Activated T-cell treated with anti-CD3 and anti-CD28 coated beads, Interleukin-2, amount 50 U/mL, for 24 hours (primary cell): ENCODE measurements around the gene GARS1.
A peak's percentile ranks its signal among the peaks of the same experiment; 100 is the strongest.
"Not testable (repeated sequence)": the region's sequence is repeated elsewhere in the genome, so short reads cannot be mapped to it uniquely, and the experiment has no call there.

Source experiments
- DNase-seq: peaks from one replicate; pipeline ENCODE4 v3.0.0-alpha.2; 2020
- H3K27ac Mint-ChIP-seq: 2 replicates; pipeline ENCODE4 v1.8.0; 2020; ENCODE audit warnings: mild to moderate bottlenecking, mixed read lengths
- H3K27me3 Mint-ChIP-seq: 2 replicates; pipeline ENCODE4 v1.8.0; 2020; ENCODE audit warnings: mixed read lengths
- H3K36me3 Mint-ChIP-seq: 2 replicates; pipeline ENCODE4 v1.8.0; 2020; ENCODE audit warnings: low read depth, mixed read lengths
- H3K4me1 Mint-ChIP-seq: 2 replicates; pipeline ENCODE4 v1.8.0; 2020; ENCODE audit warnings: low read depth, mixed read lengths
- H3K4me3 Mint-ChIP-seq: 2 replicates; pipeline ENCODE4 v1.8.0; 2020; ENCODE audit warnings: mild to moderate bottlenecking, moderate library complexity, mixed read lengths
- H3K9me3 Mint-ChIP-seq: 2 replicates; pipeline ENCODE4 v1.8.0; 2020; ENCODE audit warnings: mixed read lengths

Gene GARS1

GRCh38 chr7:30633223-30633622, 38.5 kb downstream of the GARS1 start:
- H3K36me3 Mint-ChIP-seq, result peaks cover 85% of the 10 kb centered on the region
- no peak for DNase-seq
- H3K9me3 Mint-ChIP-seq, result no peaks in the 10 kb centered on the region
- H3K27ac Mint-ChIP-seq, result peak overlapping the region; percentile 22
- H3K27me3 Mint-ChIP-seq, result no peaks in the 10 kb centered on the region
- no peak overlapping the region for H3K4me3 Mint-ChIP-seq
- H3K4me1 Mint-ChIP-seq, result peaks cover 3% of the 10 kb centered on the region

GRCh38 chr7:30634193-30634626, 39.5 kb downstream of the GARS1 start:
- H3K4me3 Mint-ChIP-seq, result no peak overlapping the region
- no peaks in the 10 kb centered on the region for H3K9me3 Mint-ChIP-seq
- no peaks in the 10 kb centered on the region for H3K27me3 Mint-ChIP-seq
- H3K36me3 Mint-ChIP-seq, result peaks cover 77% of the 10 kb centered on the region
- H3K27ac Mint-ChIP-seq, result no peak overlapping the region
- DNase-seq, result no peak
- H3K4me1 Mint-ChIP-seq, result no peaks in the 10 kb centered on the region

GRCh38 chr7:30634634-30635201, 40.0 kb downstream of the GARS1 start:
- H3K27me3 Mint-ChIP-seq, result no peaks in the 10 kb centered on the region
- no peak for DNase-seq
- no peaks in the 10 kb centered on the region for H3K4me1 Mint-ChIP-seq
- H3K4me3 Mint-ChIP-seq, result no peak overlapping the region
- H3K9me3 Mint-ChIP-seq, result no peaks in the 10 kb centered on the region
- H3K27ac Mint-ChIP-seq, result no peak overlapping the region
- H3K36me3 Mint-ChIP-seq, result peaks cover 75% of the 10 kb centered on the region

GRCh38 chr7:30635798-30636197, 41.1 kb downstream of the GARS1 start:
- no peaks in the 10 kb centered on the region for H3K9me3 Mint-ChIP-seq
- no peak for DNase-seq
- no peaks in the 10 kb centered on the region for H3K4me1 Mint-ChIP-seq
- H3K27ac Mint-ChIP-seq, result no peak overlapping the region
- H3K27me3 Mint-ChIP-seq, result no peaks in the 10 kb centered on the region
- H3K4me3 Mint-ChIP-seq, result no peak overlapping the region
- peaks cover 64% of the 10 kb centered on the region for H3K36me3 Mint-ChIP-seq

GRCh38 chr7:30642322-30642721, 47.6 kb downstream of the GARS1 start:
- not testable (repeated sequence) for H3K4me3 Mint-ChIP-seq, H3K27ac Mint-ChIP-seq, H3K27me3 Mint-ChIP-seq, H3K9me3 Mint-ChIP-seq, H3K4me1 Mint-ChIP-seq, DNase-seq
- H3K36me3 Mint-ChIP-seq, result peaks cover 54% of the 10 kb centered on the region

- no peaks in the 10 kb centered on the region for H3K4me1 Mint-ChIP-seq
Observed at GRCh38 chr7:30642789-30643188, 48.1 kb downstream of the GARS1 start.

GRCh38 chr7:30644286-30644955, 49.7 kb downstream of the GARS1 start:
- no peak for DNase-seq
- H3K9me3 Mint-ChIP-seq, result no peaks in the 10 kb centered on the region
- H3K36me3 Mint-ChIP-seq, result peaks cover 52% of the 10 kb centered on the region
- no peaks in the 10 kb centered on the region for H3K4me1 Mint-ChIP-seq
- H3K27ac Mint-ChIP-seq, result peak overlapping the region; percentile 47
- no peak overlapping the region for H3K4me3 Mint-ChIP-seq
- H3K27me3 Mint-ChIP-seq, result no peaks in the 10 kb centered on the region

More at GRCh38 chr7:30642789-30643188, 48.1 kb downstream of the GARS1 start:
- H3K27ac Mint-ChIP-seq, result no peak overlapping the region
- no peak overlapping the region for H3K4me3 Mint-ChIP-seq
- DNase-seq, result no peak
- H3K27me3 Mint-ChIP-seq, result no peaks in the 10 kb centered on the region
- H3K36me3 Mint-ChIP-seq, result peaks cover 56% of the 10 kb centered on the region
- no peaks in the 10 kb centered on the region for H3K9me3 Mint-ChIP-seq

- H3K27ac Mint-ChIP-seq, result no peak overlapping the region
- H3K9me3 Mint-ChIP-seq, result no peaks in the 10 kb centered on the region
- H3K4me3 Mint-ChIP-seq, result no peak overlapping the region
- no peaks in the 10 kb centered on the region for H3K4me1 Mint-ChIP-seq
- DNase-seq, result no peak
- H3K36me3 Mint-ChIP-seq, result peaks cover 51% of the 10 kb centered on the region
- H3K27me3 Mint-ChIP-seq, result no peaks in the 10 kb centered on the region
Observed at GRCh38 chr7:30645661-30646060, 51.0 kb downstream of the GARS1 start.

GRCh38 chr7:30646154-30646553, 51.5 kb downstream of the GARS1 start:
- H3K4me1 Mint-ChIP-seq, result no peaks in the 10 kb centered on the region
- H3K27me3 Mint-ChIP-seq, result no peaks in the 10 kb centered on the region
- H3K4me3 Mint-ChIP-seq, result no peak overlapping the region
- peaks cover 51% of the 10 kb centered on the region for H3K36me3 Mint-ChIP-seq
- no peak overlapping the region for H3K27ac Mint-ChIP-seq
- no peaks in the 10 kb centered on the region for H3K9me3 Mint-ChIP-seq
- peak; percentile 27 for DNase-seq

- H3K9me3 Mint-ChIP-seq, result no peaks in the 10 kb centered on the region
- H3K27ac Mint-ChIP-seq, result no peak overlapping the region
- H3K4me3 Mint-ChIP-seq, result no peak overlapping the region
- peak; percentile 20 for DNase-seq
- no peaks in the 10 kb centered on the region for H3K27me3 Mint-ChIP-seq
- H3K36me3 Mint-ChIP-seq, result peaks cover 46% of the 10 kb centered on the region
- no peaks in the 10 kb centered on the region for H3K4me1 Mint-ChIP-seq
Observed at GRCh38 chr7:30647589-30648364, 53.1 kb downstream of the GARS1 start.

- DNase-seq, result peak; percentile 12
Observed at GRCh38 chr7:30648744-30649540, 54.3 kb downstream of the GARS1 start.

GRCh38 chr7:30649717-30650420, 55.2 kb downstream of the GARS1 start:
- H3K4me3 Mint-ChIP-seq, result no peak overlapping the region
- H3K27me3 Mint-ChIP-seq, result no peaks in the 10 kb centered on the region
- H3K9me3 Mint-ChIP-seq, result no peaks in the 10 kb centered on the region
- H3K4me1 Mint-ChIP-seq, result no peaks in the 10 kb centered on the region
- H3K36me3 Mint-ChIP-seq, result peaks cover 29% of the 10 kb centered on the region
- H3K27ac Mint-ChIP-seq, result no peak overlapping the region
- peak; percentile 17 for DNase-seq

More at GRCh38 chr7:30648744-30649540, 54.3 kb downstream of the GARS1 start:
- Mint-ChIP-seq H3K4me1 (no peaks in the 10 kb centered on the region), H3K9me3 (no peaks in the 10 kb centered on the region), H3K4me3 (no peak overlapping the region), H3K36me3 (peaks cover 34% of the 10 kb centered on the region), H3K27me3 (no peaks in the 10 kb centered on the region), H3K27ac (no peak overlapping the region)

- Mint-ChIP-seq H3K27me3 (no peaks in the 10 kb centered on the region), H3K4me3 (no peak overlapping the region), H3K9me3 (no peaks in the 10 kb centered on the region), H3K4me1 (no peaks in the 10 kb centered on the region), H3K36me3 (peaks cover 24% of the 10 kb centered on the region), H3K27ac (no peak overlapping the region)
- DNase-seq, result peak; percentile 15
Observed at GRCh38 chr7:30650421-30650808, 55.7 kb downstream of the GARS1 start.

- Mint-ChIP-seq H3K27me3 (no peaks in the 10 kb centered on the region), H3K4me1 (no peaks in the 10 kb centered on the region), H3K27ac (no peak overlapping the region), H3K9me3 (no peaks in the 10 kb centered on the region), H3K4me3 (no peak overlapping the region), H3K36me3 (peaks cover 8% of the 10 kb centered on the region)
- DNase-seq, result no peak
Observed at GRCh38 chr7:30652132-30652531, 57.5 kb downstream of the GARS1 start.
